HepG2 (cell line): ENCODE measurements around the gene ACOXL. TPM values are rescaled to one million over a fixed set of nuclear protein-coding genes. Genes with fewer than 3 reads are reported as not detected.

Experiments
- AHR ChIP-seq: IDR thresholded peaks from 2 replicates; pipeline ENCODE4 v1.6.1; 2018; ENCODE audit warnings: missing genetic modification reagents, missing compliant biosample characterization
- FOXA1 ChIP-seq, 2 experiments: fragments of 450-650 bp in 1 of 2; sonication (generic) in 1 of 2; formaldehyde crosslinking in 1 of 2; IDR thresholded peaks; 2 replicates each; pipeline versions ENCODE4 v1.4.0 to v1.6.1; 2016 to 2020; ENCODE audit warnings: missing genetic modification reagents in 1 of 2
- HNRNPLL ChIP-seq: fragments of 200-400 bp; formaldehyde crosslinking; IDR thresholded peaks from 2 replicates; pipeline ENCODE4 v1.6.1; 2017; ENCODE audit warnings: mild to moderate bottlenecking, low read depth, low read length; ENCODE audit not compliant: poor library complexity, severe bottlenecking
- NCOA1 ChIP-seq: sonication (generic); formaldehyde crosslinking; IDR thresholded peaks from 2 replicates; pipeline ENCODE4 v1.9.0; 2021; ENCODE audit warnings: missing genetic modification reagents
- NRL ChIP-seq: sonication (generic); formaldehyde crosslinking; IDR thresholded peaks from 2 replicates; pipeline ENCODE4 v1.5.0; 2020; ENCODE audit warnings: missing genetic modification reagents, mild to moderate bottlenecking, moderate library complexity, borderline replicate concordance
- PHF20 ChIP-seq: sonication (generic); formaldehyde crosslinking; IDR thresholded peaks from 2 replicates; pipeline ENCODE4 v1.5.0; 2020; ENCODE audit warnings: mild to moderate bottlenecking, missing genetic modification reagents
- RAD51 ChIP-seq: fragments of 450-650 bp; IDR thresholded peaks from 2 replicates; pipeline ENCODE4 v1.6.1; 2016; ENCODE audit warnings: borderline replicate concordance
- SIN3A ChIP-seq: IDR thresholded peaks from 2 replicates; pipeline ENCODE4 v1.6.1; 2011; ENCODE audit warnings: low read depth, mild to moderate bottlenecking, control low read depth, low read length, borderline replicate concordance
- ZEB1 ChIP-seq: IDR thresholded peaks from 2 replicates; pipeline ENCODE4 v1.6.1; 2012; ENCODE audit warnings: mild to moderate bottlenecking, low read depth, inconsistent platforms; ENCODE audit not compliant: insufficient replicate concordance
- ZNF251 ChIP-seq: sonication (generic); formaldehyde crosslinking; IDR thresholded peaks from 2 replicates; pipeline ENCODE4 v1.9.0; 2021; ENCODE audit warnings: mild to moderate bottlenecking, missing genetic modification reagents
- ZNF329 ChIP-seq: sonication (generic); formaldehyde crosslinking; IDR thresholded peaks from 2 replicates; pipeline ENCODE4 v1.9.0; 2021; ENCODE audit warnings: low read depth, mild to moderate bottlenecking, missing genetic modification reagents
- ZNF781 ChIP-seq: sonication (generic); formaldehyde crosslinking; IDR thresholded peaks from 2 replicates; pipeline ENCODE4 v1.5.1; 2020; ENCODE audit warnings: borderline replicate concordance, mild to moderate bottlenecking, missing genetic modification reagents; ENCODE audit errors: not compliant biosample characterization
- polyA plus RNA-seq, 8 experiments: library from polyadenylated mRNA; depleted of rRNA in 3 of 8; stranded (reverse) in 7 of 8; unstranded in 1 of 8; fragments of >200 nt; fragmentation: Illumina TruSeq in 4 of 8; extraction: Trizol in 4 of 8; gene quantifications; 2 replicates each; pipeline versions ENCODE4 v1.2.1 to v1.2.3, GENCODE V29; 2011 to 2016; ENCODE audit warnings: low read depth in 4 of 8, missing spikeins in 1 of 8, mixed read lengths in 1 of 8; ENCODE audit not compliant: insufficient read depth in 1 of 8
- total RNA-seq, 5 experiments: library from RNA; depleted of rRNA; stranded (reverse); fragments of >200 nt; fragmentation: Illumina TruSeq; extraction: Trizol; gene quantifications; 2 replicates each; pipeline ENCODE4 v1.2.3, GENCODE V29; 2016; ENCODE audit warnings: low read depth in 1 of 5
- TF ChIP-seq, protein P1 (sequence below): sonication (generic); formaldehyde crosslinking; conservative IDR thresholded peaks from 2 replicates; pipeline ENCODE4 v1.8.0; 2022; ENCODE audit warnings: mild to moderate bottlenecking, moderate library complexity, missing genetic modification reagents
- TF ChIP-seq, protein P2 (sequence below): sonication (generic); formaldehyde crosslinking; IDR thresholded peaks from 2 replicates; pipeline ENCODE4 v1.9.0; 2021; ENCODE audit warnings: missing genetic modification reagents, borderline replicate concordance
- TF ChIP-seq, protein P3 (sequence below): sonication (generic); formaldehyde crosslinking; IDR thresholded peaks from 2 replicates; pipeline ENCODE4 v1.8.0; 2022; ENCODE audit warnings: mild to moderate bottlenecking, missing genetic modification reagents
- TF ChIP-seq, protein P4 (sequence below): sonication (generic); formaldehyde crosslinking; conservative IDR thresholded peaks from 2 replicates; pipeline ENCODE4 v1.4.0; 2020; ENCODE audit warnings: mild to moderate bottlenecking, missing genetic modification reagents, moderate library complexity
- TF ChIP-seq, protein P5 (sequence below): sonication (generic); formaldehyde crosslinking; IDR thresholded peaks from 2 replicates; pipeline ENCODE4 v1.8.0; 2022; ENCODE audit warnings: missing genetic modification reagents, low read depth, mild to moderate bottlenecking, borderline replicate concordance
- TF ChIP-seq, protein P6 (sequence below): sonication (generic); formaldehyde crosslinking; conservative IDR thresholded peaks from 2 replicates; pipeline ENCODE4 v1.4.0; 2020; ENCODE audit warnings: missing genetic modification reagents

Gene ACOXL
- total and polyA plus RNA-seq, 2 of the 13 experiments (the other 11 are each of a cell fraction or from before 2014, with no cell fraction given), result not detected

DNA sequence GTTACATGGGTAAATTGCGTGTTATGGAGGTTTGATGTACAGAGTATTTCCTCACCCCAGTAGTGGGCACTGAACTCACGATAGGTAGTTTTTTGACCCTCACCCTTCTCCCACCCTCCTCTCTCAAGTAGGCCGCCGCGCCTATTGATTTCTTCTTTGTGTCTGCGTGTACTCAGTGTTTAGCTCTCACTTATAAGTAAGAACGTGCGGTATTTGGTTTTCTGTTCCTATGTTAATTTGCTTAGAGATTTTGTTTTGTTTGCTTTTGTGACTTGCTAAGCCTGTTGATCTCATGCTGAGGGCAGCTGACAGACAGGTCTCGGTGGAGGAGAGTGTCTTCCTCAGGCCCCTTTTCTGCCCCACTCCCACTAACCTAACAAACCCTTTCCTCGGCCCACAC is 36.2 kb downstream of the ACOXL start (continued):
- TF ChIP-seq, protein P1, sequence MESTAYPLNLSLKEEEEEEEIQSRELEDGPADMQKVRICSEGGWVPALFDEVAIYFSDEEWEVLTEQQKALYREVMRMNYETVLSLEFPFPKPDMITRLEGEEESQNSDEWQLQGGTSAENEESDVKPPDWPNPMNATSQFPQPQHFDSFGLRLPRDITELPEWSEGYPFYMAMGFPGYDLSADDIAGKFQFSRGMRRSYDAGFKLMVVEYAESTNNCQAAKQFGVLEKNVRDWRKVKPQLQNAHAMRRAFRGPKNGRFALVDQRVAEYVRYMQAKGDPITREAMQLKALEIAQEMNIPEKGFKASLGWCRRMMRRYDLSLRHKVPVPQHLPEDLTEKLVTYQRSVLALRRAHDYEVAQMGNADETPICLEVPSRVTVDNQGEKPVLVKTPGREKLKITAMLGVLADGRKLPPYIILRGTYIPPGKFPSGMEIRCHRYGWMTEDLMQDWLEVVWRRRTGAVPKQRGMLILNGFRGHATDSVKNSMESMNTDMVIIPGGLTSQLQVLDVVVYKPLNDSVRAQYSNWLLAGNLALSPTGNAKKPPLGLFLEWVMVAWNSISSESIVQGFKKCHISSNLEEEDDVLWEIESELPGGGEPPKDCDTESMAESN (CRISPR knock-in tag), result 0 out of 2 replicates have a peak, but pooled peaks have one; percentile 38
- TF ChIP-seq HNRNPLL (no peak), ZNF329 (CRISPR knock-in tag) (no peak), NCOA1 (CRISPR knock-in tag) (no peak), ZEB1 (no peak), RAD51 (no peak), ZNF251 (CRISPR knock-in tag) (no peak), PHF20 (no peak), FOXA1 (IDR thresholded peaks at IDR 0.05) (peak; percentile 91), FOXA1 (CRISPR knock-in tag; IDR thresholded peaks at IDR 0.05) (peak; percentile 90), AHR (CRISPR knock-in tag) (no peak), SIN3A (no peak), NRL (CRISPR knock-in tag) (no peak), ZNF781 (CRISPR knock-in tag) (no peak)
- TF ChIP-seq, protein P2, sequence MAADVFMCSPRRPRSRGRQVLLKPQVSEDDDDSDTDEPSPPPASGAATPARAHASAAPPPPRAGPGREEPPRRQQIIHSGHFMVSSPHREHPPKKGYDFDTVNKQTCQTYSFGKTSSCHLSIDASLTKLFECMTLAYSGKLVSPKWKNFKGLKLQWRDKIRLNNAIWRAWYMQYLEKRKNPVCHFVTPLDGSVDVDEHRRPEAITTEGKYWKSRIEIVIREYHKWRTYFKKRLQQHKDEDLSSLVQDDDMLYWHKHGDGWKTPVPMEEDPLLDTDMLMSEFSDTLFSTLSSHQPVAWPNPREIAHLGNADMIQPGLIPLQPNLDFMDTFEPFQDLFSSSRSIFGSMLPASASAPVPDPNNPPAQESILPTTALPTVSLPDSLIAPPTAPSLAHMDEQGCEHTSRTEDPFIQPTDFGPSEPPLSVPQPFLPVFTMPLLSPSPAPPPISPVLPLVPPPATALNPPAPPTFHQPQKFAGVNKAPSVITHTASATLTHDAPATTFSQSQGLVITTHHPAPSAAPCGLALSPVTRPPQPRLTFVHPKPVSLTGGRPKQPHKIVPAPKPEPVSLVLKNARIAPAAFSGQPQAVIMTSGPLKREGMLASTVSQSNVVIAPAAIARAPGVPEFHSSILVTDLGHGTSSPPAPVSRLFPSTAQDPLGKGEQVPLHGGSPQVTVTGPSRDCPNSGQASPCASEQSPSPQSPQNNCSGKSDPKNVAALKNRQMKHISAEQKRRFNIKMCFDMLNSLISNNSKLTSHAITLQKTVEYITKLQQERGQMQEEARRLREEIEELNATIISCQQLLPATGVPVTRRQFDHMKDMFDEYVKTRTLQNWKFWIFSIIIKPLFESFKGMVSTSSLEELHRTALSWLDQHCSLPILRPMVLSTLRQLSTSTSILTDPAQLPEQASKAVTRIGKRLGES, result no peak
- TF ChIP-seq, protein P3, sequence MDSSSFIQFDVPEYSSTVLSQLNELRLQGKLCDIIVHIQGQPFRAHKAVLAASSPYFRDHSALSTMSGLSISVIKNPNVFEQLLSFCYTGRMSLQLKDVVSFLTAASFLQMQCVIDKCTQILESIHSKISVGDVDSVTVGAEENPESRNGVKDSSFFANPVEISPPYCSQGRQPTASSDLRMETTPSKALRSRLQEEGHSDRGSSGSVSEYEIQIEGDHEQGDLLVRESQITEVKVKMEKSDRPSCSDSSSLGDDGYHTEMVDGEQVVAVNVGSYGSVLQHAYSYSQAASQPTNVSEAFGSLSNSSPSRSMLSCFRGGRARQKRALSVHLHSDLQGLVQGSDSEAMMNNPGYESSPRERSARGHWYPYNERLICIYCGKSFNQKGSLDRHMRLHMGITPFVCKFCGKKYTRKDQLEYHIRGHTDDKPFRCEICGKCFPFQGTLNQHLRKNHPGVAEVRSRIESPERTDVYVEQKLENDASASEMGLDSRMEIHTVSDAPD (CRISPR knock-in tag), result no peak
- TF ChIP-seq, protein P4, sequence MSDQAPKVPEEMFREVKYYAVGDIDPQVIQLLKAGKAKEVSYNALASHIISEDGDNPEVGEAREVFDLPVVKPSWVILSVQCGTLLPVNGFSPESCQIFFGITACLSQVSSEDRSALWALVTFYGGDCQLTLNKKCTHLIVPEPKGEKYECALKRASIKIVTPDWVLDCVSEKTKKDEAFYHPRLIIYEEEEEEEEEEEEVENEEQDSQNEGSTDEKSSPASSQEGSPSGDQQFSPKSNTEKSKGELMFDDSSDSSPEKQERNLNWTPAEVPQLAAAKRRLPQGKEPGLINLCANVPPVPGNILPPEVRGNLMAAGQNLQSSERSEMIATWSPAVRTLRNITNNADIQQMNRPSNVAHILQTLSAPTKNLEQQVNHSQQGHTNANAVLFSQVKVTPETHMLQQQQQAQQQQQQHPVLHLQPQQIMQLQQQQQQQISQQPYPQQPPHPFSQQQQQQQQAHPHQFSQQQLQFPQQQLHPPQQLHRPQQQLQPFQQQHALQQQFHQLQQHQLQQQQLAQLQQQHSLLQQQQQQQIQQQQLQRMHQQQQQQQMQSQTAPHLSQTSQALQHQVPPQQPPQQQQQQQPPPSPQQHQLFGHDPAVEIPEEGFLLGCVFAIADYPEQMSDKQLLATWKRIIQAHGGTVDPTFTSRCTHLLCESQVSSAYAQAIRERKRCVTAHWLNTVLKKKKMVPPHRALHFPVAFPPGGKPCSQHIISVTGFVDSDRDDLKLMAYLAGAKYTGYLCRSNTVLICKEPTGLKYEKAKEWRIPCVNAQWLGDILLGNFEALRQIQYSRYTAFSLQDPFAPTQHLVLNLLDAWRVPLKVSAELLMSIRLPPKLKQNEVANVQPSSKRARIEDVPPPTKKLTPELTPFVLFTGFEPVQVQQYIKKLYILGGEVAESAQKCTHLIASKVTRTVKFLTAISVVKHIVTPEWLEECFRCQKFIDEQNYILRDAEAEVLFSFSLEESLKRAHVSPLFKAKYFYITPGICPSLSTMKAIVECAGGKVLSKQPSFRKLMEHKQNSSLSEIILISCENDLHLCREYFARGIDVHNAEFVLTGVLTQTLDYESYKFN, result peak; percentile 69
- TF ChIP-seq, protein P5, sequence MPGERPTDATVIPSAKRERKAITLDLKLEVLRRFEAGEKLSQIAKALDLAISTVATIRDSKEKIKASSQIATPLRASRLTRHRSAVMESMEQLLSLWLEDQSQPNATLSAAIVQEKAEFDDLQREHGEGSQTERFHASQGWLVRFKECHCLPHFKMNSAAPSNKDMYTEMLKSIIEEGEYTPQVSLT (CRISPR knock-in tag), result no peak
- TF ChIP-seq, protein P6, sequence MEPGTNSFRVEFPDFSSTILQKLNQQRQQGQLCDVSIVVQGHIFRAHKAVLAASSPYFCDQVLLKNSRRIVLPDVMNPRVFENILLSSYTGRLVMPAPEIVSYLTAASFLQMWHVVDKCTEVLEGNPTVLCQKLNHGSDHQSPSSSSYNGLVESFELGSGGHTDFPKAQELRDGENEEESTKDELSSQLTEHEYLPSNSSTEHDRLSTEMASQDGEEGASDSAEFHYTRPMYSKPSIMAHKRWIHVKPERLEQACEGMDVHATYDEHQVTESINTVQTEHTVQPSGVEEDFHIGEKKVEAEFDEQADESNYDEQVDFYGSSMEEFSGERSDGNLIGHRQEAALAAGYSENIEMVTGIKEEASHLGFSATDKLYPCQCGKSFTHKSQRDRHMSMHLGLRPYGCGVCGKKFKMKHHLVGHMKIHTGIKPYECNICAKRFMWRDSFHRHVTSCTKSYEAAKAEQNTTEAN (CRISPR knock-in tag), result no peak
